Esophagus squamous epithelium (tissue), 5 donors: ENCODE results near the gene IFI6. TPM values are rescaled to one million over a fixed set of nuclear protein-coding genes. Genes with fewer than 3 reads are reported as not detected.
A peak's percentile ranks its signal among the peaks of the same experiment; 100 is the strongest.
"Not testable (repeated sequence)": the region's sequence is repeated elsewhere in the genome, so short reads cannot be mapped to it uniquely, and the experiment has no call there.

Experiments used
- DNase-seq: peaks from one replicate; lab custom pipeline; 2025; lab: John Stamatoyannopoulos, UW
- H3K27ac ChIP-seq, 4 donors: fragments of 200-600 bp; sonication (generic); one replicate each; pipeline ENCODE4 v1.5.1; 2016 to 2019; ENCODE audit warnings: mild to moderate bottlenecking in 1 of 4
- H3K27me3 ChIP-seq, 4 donors: fragments of 200-600 bp; sonication (generic); 1 replicate in 3 of 4; 2 replicates in 1 of 4; pipeline versions ENCODE4 v1.5.1 to v1.6.0; 2017 to 2021; ENCODE audit warnings: antibody characterized with exemption in 1 of 4
- H3K36me3 ChIP-seq, 3 donors: fragments of 200-600 bp; sonication (generic); one replicate each; pipeline ENCODE4 v1.5.1; 2016 to 2019
- H3K4me1 ChIP-seq, 3 donors: fragments of 200-600 bp; sonication (generic); one replicate each; pipeline ENCODE4 v1.5.1; 2017 to 2019
- H3K4me3 ChIP-seq, 4 donors: fragments of 200-600 bp; sonication (generic); 1 replicate in 3 of 4; 2 replicates in 1 of 4; pipeline ENCODE4 v1.5.1; 2016 to 2019; ENCODE audit warnings: mild to moderate bottlenecking in 2 of 4, moderate library complexity in 1 of 4
- H3K9me3 ChIP-seq, 3 donors: fragments of 200-600 bp; sonication (generic); one replicate each; pipeline ENCODE4 v1.5.1; 2016 to 2019
- CTCF ChIP-seq, 6 experiments: fragments of 450-650 bp in 4 of 6; fragments of 200-600 bp in 2 of 6; sonication (generic) in 2 of 6; IDR thresholded peaks; one replicate each; pipeline ENCODE4 v1.5.1; 2016 to 2019; ENCODE audit warnings: antibody characterized with exemption in 6 of 6, mild to moderate bottlenecking in 4 of 6, moderate library complexity in 4 of 6
- POLR2A ChIP-seq, 4 donors: fragments of 450-650 bp; IDR thresholded peaks; one replicate each; pipeline ENCODE4 v1.6.1; 2017; ENCODE audit warnings: antibody characterized with exemption in 4 of 4, mild to moderate bottlenecking in 4 of 4, moderate library complexity in 3 of 4
- WGBS, 2 donors: methylation state at CpG; one replicate each; pipeline ENCODE4 v1.1.5; 2018; 5-methylcytosine and 5-hydroxymethylcytosine counted together
- intact Hi-C: fragments of 100-400 bp; cut with DNase I; formaldehyde crosslinking; loops from one replicate; pipeline ENCODE4 v1.15.0; 2022
- total RNA-seq, 4 donors: library from RNA; depleted of rRNA; stranded (reverse); fragments of >200 nt; gene quantifications; one replicate each; pipeline ENCODE4 v1.1.0, GENCODE V29; 2016
- donor health status: DM: yes; HTN: yes; CAD: no.

The IFI6 gene
- total RNA-seq, 4 donors from 2014 or later, result 4.0 to 194 (median 13.6) TPM

- H3K9me3 ChIP-seq, result no peaks in the 10 kb centered on the region
- H3K36me3 ChIP-seq, result no peaks in the 10 kb centered on the region
- no peak overlapping the region for H3K4me3 ChIP-seq
- no peak for DNase-seq
- no peak for TF ChIP-seq CTCF (IDR thresholded peaks at IDR 0.05)
- TF ChIP-seq POLR2A (IDR thresholded peaks at IDR 0.05), result no peak
- peaks cover 32 to 91% (median 57%) of the 10 kb centered on the region in 3 donors for H3K4me1 ChIP-seq
- intact Hi-C loops, result no loop called here
- peak overlapping the region in 3 of 4 donors; percentile 56 to 80 (median 69) for H3K27ac ChIP-seq
- peaks cover 0 to 2% (median 0%) of the 10 kb centered on the region in 4 donors for H3K27me3 ChIP-seq
- 60 to 96% methylated on average over 1 to 3 of the region's 3 CpGs for WGBS, 2 donors
Measured at GRCh38 chr1:27628712-27629111, 43.3 kb downstream of the IFI6 start.

- WGBS, 2 donors, result 86 to 91% methylated on average over 3 to 4 of the region's 4 CpGs
- H3K4me3 ChIP-seq, H3K27me3 ChIP-seq, H3K9me3 ChIP-seq, intact Hi-C loops, H3K27ac ChIP-seq, H3K36me3 ChIP-seq, DNase-seq: not testable (repeated sequence)
- peaks cover 24 to 91% (median 52%) of the 10 kb centered on the region in 3 donors for H3K4me1 ChIP-seq
Measured at GRCh38 chr1:27627733-27628132, 44.3 kb downstream of the IFI6 start.

GRCh38 chr1:27627061-27627460, 44.9 kb downstream of the IFI6 start:
- Histone ChIP-seq H3K27me3 (no peaks in the 10 kb centered on the region), H3K9me3 (no peaks in the 10 kb centered on the region), H3K4me1 (peaks cover 18 to 84% (median 49%) of the 10 kb centered on the region in 3 donors), H3K36me3 (no peaks in the 10 kb centered on the region), H3K4me3 (no peak overlapping the region), H3K27ac (peak overlapping the region in 1 of 4 donors; percentile 69)
- TF ChIP-seq CTCF (IDR thresholded peaks at IDR 0.05) (no peak), POLR2A (IDR thresholded peaks at IDR 0.05) (no peak)
- 90 to 94% methylated on average over 4 to 5 of the region's 5 CpGs for WGBS, 2 donors
- no peak for DNase-seq
- intact Hi-C loops, result no loop called here

GRCh38 chr1:27626031-27626935, 45.7 kb downstream of the IFI6 start:
- Histone ChIP-seq H3K4me3 (no peak overlapping the region), H3K27ac (peak overlapping the region in 3 of 4 donors; percentile 62 to 82 (median 69)), H3K9me3 (no peaks in the 10 kb centered on the region), H3K4me1 (peaks cover 15 to 82% (median 41%) of the 10 kb centered on the region in 3 donors), H3K27me3 (no peaks in the 10 kb centered on the region), H3K36me3 (no peaks in the 10 kb centered on the region)
- TF ChIP-seq POLR2A (IDR thresholded peaks at IDR 0.05), result no peak
- TF ChIP-seq CTCF (IDR thresholded peaks at IDR 0.05), result no peak
- 66 to 75% methylated on average over 7 of the region's 11 CpGs for WGBS, 2 donors
- intact Hi-C loops, result no loop called here
- DNase-seq, result no peak

- TF ChIP-seq POLR2A (IDR thresholded peaks at IDR 0.05) (no peak), CTCF (IDR thresholded peaks at IDR 0.05) (no peak)
- no peak for DNase-seq
- Histone ChIP-seq H3K9me3 (no peaks in the 10 kb centered on the region), H3K4me1 (peaks cover 15 to 66% (median 28%) of the 10 kb centered on the region in 3 donors), H3K4me3 (peak overlapping the region in 1 of 4 donors; percentile 16), H3K27me3 (no peaks in the 10 kb centered on the region), H3K27ac (peak overlapping the region; percentile 41 to 82 (median 66)), H3K36me3 (no peaks in the 10 kb centered on the region)
- intact Hi-C loops, result no loop called here
- 44 to 46% methylated on average over 5 to 7 of the region's 7 CpGs for WGBS, 2 donors
Measured at GRCh38 chr1:27624467-27625178, 47.4 kb downstream of the IFI6 start.
